BLaER1 treated with 17β-estradiol and CSF1 and Interleukin-3, amounts not matched to agents 10 nM and 100 nM (cell line): ENCODE measurements around the gene PLXDC1.
A peak's percentile ranks its signal among the peaks of the same experiment; 100 is the strongest.

Experiments used
- H3K27ac ChIP-seq, 11 experiments: shearing (Covaris generic); formaldehyde crosslinking; 2 replicates each; pipeline ENCODE4 v1.8.1; 2022
- H3K27me3 ChIP-seq, 11 experiments: shearing (Covaris generic); formaldehyde crosslinking; 2 replicates each; pipeline ENCODE4 v1.8.1; 2022
- H3K36me3 ChIP-seq, 11 experiments: shearing (Covaris generic); formaldehyde crosslinking; 2 replicates each; pipeline ENCODE4 v1.8.1; 2022
- H3K4me1 ChIP-seq, 10 experiments: shearing (Covaris generic); formaldehyde crosslinking; 2 replicates each; pipeline ENCODE4 v1.8.1; 2022
- H3K4me2 ChIP-seq, 11 experiments: shearing (Covaris generic); formaldehyde crosslinking; 2 replicates each; pipeline ENCODE4 v1.8.1; 2022
- H3K4me3 ChIP-seq, 10 experiments: shearing (Covaris generic); formaldehyde crosslinking; 2 replicates each; pipeline ENCODE4 v1.8.1; 2022
- H3K9ac ChIP-seq, 11 experiments: shearing (Covaris generic); formaldehyde crosslinking; 2 replicates each; pipeline ENCODE4 v1.8.1; 2022
- H3K9me3 ChIP-seq, 11 experiments: shearing (Covaris generic); formaldehyde crosslinking; replicated peaks in 1 of 11; 2 replicates each; pipeline ENCODE4 v1.8.1; 2022
- H4K20me1 ChIP-seq, 11 experiments: shearing (Covaris generic); formaldehyde crosslinking; 2 replicates each; pipeline ENCODE4 v1.8.1; 2022
- Cebpa-rat ChIP-seq, 11 experiments: shearing (Covaris generic); IDR thresholded peaks; 2 replicates each; pipeline ENCODE4 v1.8.1; 2022

The PLXDC1 gene

GRCh38 chr17:39196241-39196807 lies 44.9 kb upstream of the PLXDC1 start:
- H3K9me3 ChIP-seq = no peaks in the 10 kb centered on the region
- peak overlapping the region in 8 of 11 experiments; percentile 15 to 57 (median 44); a peak in 13 of 22 replicates for H3K27ac ChIP-seq
- TF ChIP-seq Cebpa-rat (IDR thresholded peaks at IDR 0.05) = no peak
- peaks cover 51 to 62% (median 59%) of the 10 kb centered on the region in 10 experiments for H3K4me1 ChIP-seq
- peak overlapping the region; percentile 30 to 95 (median 50); a peak in 17 of 22 replicates for H3K9ac ChIP-seq
- peak overlapping the region; percentile 79 to 98 (median 93) for H3K4me2 ChIP-seq
- peak overlapping the region; percentile 29 to 84 (median 78); a peak in 19 of 20 replicates for H3K4me3 ChIP-seq
- peaks cover 6 to 56% (median 42%) of the 10 kb centered on the region in 11 experiments; a peak in 21 of 22 replicates for H4K20me1 ChIP-seq
- peaks cover 29 to 36% (median 35%) of the 10 kb centered on the region in 11 experiments for H3K36me3 ChIP-seq
- no peaks in the 10 kb centered on the region for H3K27me3 ChIP-seq

- H3K9me3 ChIP-seq = no peaks in the 10 kb centered on the region
- H3K9ac ChIP-seq = peak overlapping the region; percentile 30 to 63 (median 50); a peak in 19 of 22 replicates
- no peak for TF ChIP-seq Cebpa-rat (IDR thresholded peaks at IDR 0.05)
- H3K4me1 ChIP-seq = peaks cover 47 to 60% (median 57%) of the 10 kb centered on the region in 10 experiments
- H4K20me1 ChIP-seq = peaks cover 0 to 57% (median 40%) of the 10 kb centered on the region in 11 experiments; a peak in 19 of 22 replicates
- peak overlapping the region; percentile 79 to 98 (median 93) for H3K4me2 ChIP-seq
- peak overlapping the region in 8 of 11 experiments; percentile 22 to 57 (median 44); a peak in 14 of 22 replicates for H3K27ac ChIP-seq
- peaks cover 30 to 37% (median 36%) of the 10 kb centered on the region in 11 experiments for H3K36me3 ChIP-seq
- peak overlapping the region; percentile 29 to 84 (median 78); a peak in 19 of 20 replicates for H3K4me3 ChIP-seq
- H3K27me3 ChIP-seq = no peaks in the 10 kb centered on the region
Measured at GRCh38 chr17:39195568-39196160, 44.2 kb upstream of the PLXDC1 start.

- H3K36me3 ChIP-seq = peaks cover 36 to 43% (median 42%) of the 10 kb centered on the region in 11 experiments
- peak overlapping the region; percentile 79 to 98 (median 93) for H3K4me2 ChIP-seq
- peak overlapping the region in 8 of 11 experiments; percentile 22 to 57 (median 44); a peak in 12 of 22 replicates for H3K27ac ChIP-seq
- H3K9me3 ChIP-seq = no peaks in the 10 kb centered on the region
- H3K4me1 ChIP-seq = peaks cover 47 to 60% (median 57%) of the 10 kb centered on the region in 10 experiments
- H3K27me3 ChIP-seq = no peaks in the 10 kb centered on the region
- peak overlapping the region in 9 of 10 experiments; percentile 52 to 84 (median 79); a peak in 12 of 20 replicates for H3K4me3 ChIP-seq
- peak overlapping the region; percentile 26 to 63 (median 50); a peak in 18 of 22 replicates for H3K9ac ChIP-seq
- TF ChIP-seq Cebpa-rat (IDR thresholded peaks at IDR 0.05) = no peak
- H4K20me1 ChIP-seq = peaks cover 0 to 57% (median 40%) of the 10 kb centered on the region in 11 experiments; a peak in 19 of 22 replicates
Measured at GRCh38 chr17:39194985-39195524, 43.6 kb upstream of the PLXDC1 start.

GRCh38 chr17:39194089-39194984 lies 42.9 kb upstream of the PLXDC1 start:
- no peak for TF ChIP-seq Cebpa-rat (IDR thresholded peaks at IDR 0.05)
- H3K36me3 ChIP-seq = peaks cover 41 to 50% (median 49%) of the 10 kb centered on the region in 11 experiments
- peak overlapping the region in 7 of 11 experiments; percentile 20 to 63 (median 49); a peak in 11 of 22 replicates for H3K27ac ChIP-seq
- H3K4me2 ChIP-seq = peak overlapping the region; percentile 79 to 98 (median 93)
- no peaks in the 10 kb centered on the region for H3K9me3 ChIP-seq
- no peaks in the 10 kb centered on the region for H3K27me3 ChIP-seq
- H3K4me1 ChIP-seq = peaks cover 44 to 57% (median 53%) of the 10 kb centered on the region in 10 experiments
- peaks cover 0 to 57% (median 40%) of the 10 kb centered on the region in 11 experiments; a peak in 19 of 22 replicates for H4K20me1 ChIP-seq
- H3K4me3 ChIP-seq = 0 out of 20 replicates have a peak overlapping the region, but pooled peaks of 1 of the 10 experiments have one; percentile 80
- peak overlapping the region in 10 of 11 experiments; percentile 17 to 63 (median 48); a peak in 15 of 22 replicates for H3K9ac ChIP-seq

GRCh38 chr17:39193346-39193745 lies 41.9 kb upstream of the PLXDC1 start:
- Histone ChIP-seq H3K27me3 (no peaks in the 10 kb centered on the region), H3K9ac (peak overlapping the region in 10 of 11 experiments; percentile 3 to 59 (median 26); a peak in 13 of 22 replicates), H3K4me1 (peaks cover 34 to 47% (median 43%) of the 10 kb centered on the region in 10 experiments), H3K4me2 (peak overlapping the region; percentile 24 to 95 (median 65)), H3K27ac (peak overlapping the region in 8 of 11 experiments; percentile 15 to 63 (median 28); a peak in 12 of 22 replicates), H3K4me3 (peak overlapping the region in 1 of 10 experiments; percentile 10; a peak in 1 of 20 replicates), H4K20me1 (peaks cover 0 to 59% (median 40%) of the 10 kb centered on the region in 11 experiments; a peak in 19 of 22 replicates), H3K36me3 (peaks cover 49 to 60% (median 59%) of the 10 kb centered on the region in 11 experiments), H3K9me3 (no peaks in the 10 kb centered on the region)
- TF ChIP-seq Cebpa-rat (IDR thresholded peaks at IDR 0.05) = no peak

GRCh38 chr17:39192901-39193300 lies 41.5 kb upstream of the PLXDC1 start:
- Histone ChIP-seq H3K4me2 (peak overlapping the region in 7 of 11 experiments; percentile 37 to 95 (median 84); a peak in 6 of 22 replicates), H3K9me3 (no peaks in the 10 kb centered on the region), H3K36me3 (peaks cover 54 to 65% (median 63%) of the 10 kb centered on the region in 11 experiments), H3K4me3 (no peak overlapping the region), H3K27me3 (no peaks in the 10 kb centered on the region), H3K27ac (peak overlapping the region in 3 of 11 experiments; percentile 15 to 63 (median 42); a peak in 3 of 22 replicates), H4K20me1 (peaks cover 0 to 64% (median 40%) of the 10 kb centered on the region in 11 experiments; a peak in 19 of 22 replicates), H3K4me1 (peaks cover 30 to 43% (median 39%) of the 10 kb centered on the region in 10 experiments), H3K9ac (peak overlapping the region in 3 of 11 experiments; percentile 5 to 52 (median 36); a peak in 7 of 22 replicates)
- TF ChIP-seq Cebpa-rat (IDR thresholded peaks at IDR 0.05) = no peak

- H3K27me3 ChIP-seq = no peaks in the 10 kb centered on the region
- H3K36me3 ChIP-seq = peaks cover 64 to 74% (median 73%) of the 10 kb centered on the region in 11 experiments
- no peaks in the 10 kb centered on the region for H3K9me3 ChIP-seq
- H3K4me2 ChIP-seq = no peak overlapping the region
- H3K27ac ChIP-seq = peak overlapping the region in 1 of 11 experiments; percentile 3; a peak in 1 of 22 replicates
- H3K4me1 ChIP-seq = peaks cover 28 to 45% (median 37%) of the 10 kb centered on the region in 10 experiments
- no peak for TF ChIP-seq Cebpa-rat (IDR thresholded peaks at IDR 0.05)
- peaks cover 0 to 74% (median 40%) of the 10 kb centered on the region in 11 experiments; a peak in 19 of 22 replicates for H4K20me1 ChIP-seq
- no peak overlapping the region for H3K4me3 ChIP-seq
- H3K9ac ChIP-seq = peak overlapping the region in 3 of 11 experiments; percentile 9 to 37 (median 22); a peak in 2 of 22 replicates
Measured at GRCh38 chr17:39191750-39192510, 40.5 kb upstream of the PLXDC1 start.
